Caco-2 (cell line): ENCODE measurements around the gene TOR2A. TPM values are rescaled to one million over a fixed set of nuclear protein-coding genes. Genes with fewer than 3 reads are reported as not detected.
A peak's percentile ranks its signal among the peaks of the same experiment; 100 is the strongest.

Experiments
- BruUV-seq: library from RNA; stranded (reverse); fragments of 400-500 nt; replicated peaks from 2 replicates; lab custom pipeline; 2021; lab: Mats Ljungman, UMichigan
- CTCF ChIA-PET: fragments of 300-600 bp; sonication (Branson Sonifier 250); formaldehyde crosslinking; loops from one replicate; lab custom pipeline; 2022; ENCODE audit warnings: antibody characterized with exemption; lab: Charles Lee
- POLR2A ChIA-PET: fragments of 300-600 bp; sonication (Branson Sonifier 250); formaldehyde crosslinking; loops from one replicate; lab custom pipeline; 2022; ENCODE audit warnings: antibody characterized with exemption; lab: Charles Lee
- DNase-seq, 2 experiments: peaks; one replicate each; pipeline versions ENCODE4 v3.0.0 to v3.0.0-alpha.2; 2020 to 2022
- H3K27me3 ChIP-seq: replicated peaks from 2 replicates; pipeline ENCODE4 v1.6.0; 2011; ENCODE audit warnings: low read length; ENCODE audit not compliant: control insufficient read depth, insufficient read depth
- H3K36me3 ChIP-seq: 2 replicates; pipeline ENCODE4 v1.5.1; 2011; ENCODE audit warnings: low read length; ENCODE audit not compliant: control insufficient read depth, insufficient read depth
- H3K4me1 ChIP-seq: fragments of 250-450 bp; sonication (Bioruptor Pico); 2 replicates; pipeline ENCODE4 v1.5.1; 2020; ENCODE audit warnings: mild to moderate bottlenecking
- H3K4me3 ChIP-seq: 2 replicates; pipeline ENCODE4 v1.5.1; 2011; ENCODE audit warnings: low read depth, mild to moderate bottlenecking, control low read depth, low read length
- H3K9me3 ChIP-seq: fragments of 250-450 bp; sonication (Bioruptor Pico); 2 replicates; pipeline ENCODE4 v1.5.1; 2020; ENCODE audit warnings: mild to moderate bottlenecking, moderate library complexity
- H3K27ac Mint-ChIP-seq: one replicate; pipeline ENCODE4 v1.8.0; 2022; ENCODE audit warnings: mixed read lengths; ENCODE audit not compliant: unreplicated experiment
- H3K27me3 Mint-ChIP-seq: one replicate; pipeline ENCODE4 v1.8.0; 2022; ENCODE audit warnings: mixed read lengths; ENCODE audit not compliant: insufficient read depth, unreplicated experiment
- H3K36me3 Mint-ChIP-seq: one replicate; pipeline ENCODE4 v1.8.0; 2022; ENCODE audit warnings: mild to moderate bottlenecking, mixed read lengths; ENCODE audit not compliant: insufficient read depth, unreplicated experiment
- H3K4me1 Mint-ChIP-seq: one replicate; pipeline ENCODE4 v1.8.0; 2022; ENCODE audit warnings: low read depth, mixed read lengths; ENCODE audit not compliant: unreplicated experiment
- H3K4me3 Mint-ChIP-seq: one replicate; pipeline ENCODE4 v1.8.0; 2022; ENCODE audit warnings: mild to moderate bottlenecking, moderate library complexity, mixed read lengths; ENCODE audit not compliant: unreplicated experiment
- H3K9me3 Mint-ChIP-seq: one replicate; pipeline ENCODE4 v1.8.0; 2022; ENCODE audit warnings: mixed read lengths; ENCODE audit not compliant: unreplicated experiment
- CTCF ChIP-seq, 2 experiments: fragments of 200-600 bp in 1 of 2; IDR thresholded peaks; 1 replicate in 1 of 2; 2 replicates in 1 of 2; pipeline versions ENCODE4 v1.5.1 to v1.8.0; 2011 to 2022; ENCODE audit warnings: antibody characterized with exemption in 1 of 2, control low read depth in 1 of 2, inconsistent platforms in 1 of 2, low read depth in 1 of 2, low read length in 1 of 2, mild to moderate bottlenecking in 1 of 2, moderate library complexity in 1 of 2; ENCODE audit not compliant: insufficient read depth in 1 of 2, severe bottlenecking in 1 of 2, unreplicated experiment in 1 of 2
- intact Hi-C: fragments of 100-400 bp; cut with micrococcal nuclease; formaldehyde crosslinking; loops from one replicate; pipeline ENCODE4 v1.10.0; 2022; ENCODE audit not compliant: unreplicated experiment
- total RNA-seq: library from RNA; stranded (reverse); gene quantifications from 2 replicates; pipeline ENCODE4 v1.2.3, GENCODE V29; 2022

TOR2A gene
- total RNA-seq, 1 experiment from 2014 or later = 12.9 TPM

DNA sequence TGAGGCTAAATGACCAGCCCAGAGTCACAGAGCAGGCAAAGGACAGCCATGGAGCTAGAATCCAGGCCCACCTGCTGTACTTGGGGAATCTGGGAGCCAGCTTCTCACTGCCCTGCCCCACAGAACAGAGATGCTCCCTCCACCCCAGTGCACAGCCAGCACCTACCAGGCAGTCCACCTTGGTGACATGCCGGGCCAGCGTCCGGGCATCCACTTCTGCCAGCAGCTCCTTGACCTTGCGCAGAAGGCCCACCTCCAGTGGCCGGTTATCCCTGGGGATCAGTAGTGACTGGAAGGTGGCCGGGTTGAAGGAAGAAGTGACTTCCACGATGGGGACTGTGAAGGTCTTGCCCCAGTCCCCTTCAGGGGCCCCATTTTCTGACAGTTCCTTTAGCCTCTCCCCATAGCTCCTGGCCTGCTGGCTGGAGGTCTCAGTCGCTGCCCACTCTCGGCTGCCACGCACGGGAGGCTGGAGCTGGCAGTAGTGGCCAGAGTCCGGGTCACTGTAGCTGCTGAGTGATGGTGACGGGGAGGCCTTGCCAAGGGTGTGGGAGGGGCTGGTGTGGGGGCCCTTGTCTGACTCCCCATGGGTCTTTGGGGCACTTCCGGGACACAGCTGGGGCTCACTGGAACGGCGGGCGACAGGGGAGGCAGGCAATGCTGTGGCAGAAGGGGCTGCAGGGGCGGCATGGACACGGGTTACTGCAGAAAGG is 9.5 kb upstream of the TOR2A start:
- Histone ChIP-seq H3K4me3 (no peak overlapping the region), H3K4me1 (no peaks in the 10 kb centered on the region), H3K27me3 (no peaks in the 10 kb centered on the region; the same call in 1 of the 2 replicates), H3K36me3 (no peaks in the 10 kb centered on the region), H3K9me3 (no peaks in the 10 kb centered on the region)
- intact Hi-C loops = no loop called here
- no peak for DNase-seq
- Mint-ChIP-seq H3K4me3 (no peak overlapping the region), H3K9me3 (no peaks in the 10 kb centered on the region), H3K27me3 (peaks cover 9% of the 10 kb centered on the region), H3K4me1 (no peaks in the 10 kb centered on the region), H3K27ac (no peak overlapping the region), H3K36me3 (no peaks in the 10 kb centered on the region)
- POLR2A ChIA-PET = no interaction called here
- no peak for TF ChIP-seq CTCF (IDR thresholded peaks at IDR 0.05; ENCODE audit: insufficient read depth in 1 of 2, low read depth in 1 of 2, low read length in 1 of 2, severe bottlenecking in 1 of 2, unreplicated experiment in 1 of 2)
- CTCF ChIA-PET = interaction anchor here (0.6 to 2.7 kb wide), 3 partner anchors 10 to 118 kb away, joined by 3 to 10 read pairs (median 6); partner anchors contain the start of gene TOR2A
- BruUV-seq = no TSS peak

- CTCF ChIA-PET = interaction anchor here (0.6 kb wide), 1 partner anchor 59 kb away, joined by 3 read pairs; no protein-coding TSS in a partner anchor
- POLR2A ChIA-PET = no interaction called here
- H3K27ac Mint-ChIP-seq = peak overlapping the region; percentile 32
- no peaks in the 10 kb centered on the region for H3K36me3 Mint-ChIP-seq
- H3K9me3 ChIP-seq = no peaks in the 10 kb centered on the region
- H3K9me3 Mint-ChIP-seq = no peaks in the 10 kb centered on the region
- no peak overlapping the region for H3K4me3 ChIP-seq
- no TSS peak for BruUV-seq
- peaks cover 9% of the 10 kb centered on the region for H3K27me3 Mint-ChIP-seq
- no peaks in the 10 kb centered on the region for H3K4me1 ChIP-seq
- H3K27me3 ChIP-seq = no peaks in the 10 kb centered on the region; the same call in 1 of the 2 replicates
- TF ChIP-seq CTCF (IDR thresholded peaks at IDR 0.05; ENCODE audit: insufficient read depth in 1 of 2, low read depth in 1 of 2, low read length in 1 of 2, severe bottlenecking in 1 of 2, unreplicated experiment in 1 of 2) = no peak
- H3K36me3 ChIP-seq = no peaks in the 10 kb centered on the region
- peak overlapping the region; percentile 53 for H3K4me3 Mint-ChIP-seq
- intact Hi-C loops = no loop called here
- DNase-seq = peak; percentile 51 to 77
- H3K4me1 Mint-ChIP-seq = no peaks in the 10 kb centered on the region
Measured at GRCh38 chr9:127742435-127743088, 7.5 kb upstream of the TOR2A start.

DNA sequence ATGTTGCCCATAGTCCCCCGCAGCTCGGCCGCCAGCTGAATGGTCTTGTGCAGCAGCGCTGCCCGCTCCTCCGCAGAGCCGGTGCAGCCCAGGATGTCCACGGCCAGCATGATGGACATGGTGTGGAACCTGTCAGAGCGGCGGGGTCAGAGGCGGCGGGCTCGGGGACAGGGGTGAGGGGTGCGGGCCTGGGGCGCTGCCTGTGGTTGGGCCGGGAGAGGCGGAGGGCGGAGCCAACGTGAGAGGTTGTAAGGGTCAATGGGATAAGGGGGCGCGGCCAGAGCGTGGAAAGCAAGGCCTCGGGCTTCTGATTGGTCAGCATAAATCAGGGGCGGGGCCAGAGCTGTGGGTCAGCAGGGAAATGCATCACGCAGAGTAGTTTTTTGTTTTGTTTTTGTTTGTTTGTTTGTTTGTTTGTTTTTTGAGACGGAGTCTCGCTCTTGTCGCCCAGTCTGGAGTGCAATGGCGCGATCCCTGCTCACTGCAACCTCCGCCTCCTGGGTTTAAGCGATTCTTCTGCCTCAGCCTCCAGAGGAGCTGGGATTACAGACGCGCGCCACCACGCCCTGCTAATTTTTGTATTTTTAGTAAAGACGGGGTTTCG is 6.8 kb upstream of the TOR2A start:
- no peak overlapping the region for H3K4me3 ChIP-seq
- Mint-ChIP-seq H3K9me3 (no peaks in the 10 kb centered on the region), H3K4me1 (no peaks in the 10 kb centered on the region), H3K27me3 (peaks cover 6% of the 10 kb centered on the region), H3K36me3 (no peaks in the 10 kb centered on the region), H3K4me3 (peak overlapping the region; percentile 53), H3K27ac (peak overlapping the region; percentile 32)
- no peaks in the 10 kb centered on the region for H3K9me3 ChIP-seq
- intact Hi-C loops = no loop called here
- no TSS peak for BruUV-seq
- no peaks in the 10 kb centered on the region for H3K4me1 ChIP-seq
- H3K36me3 ChIP-seq = no peaks in the 10 kb centered on the region
- ChIA-PET POLR2A (no interaction called here), CTCF (interaction anchor here (0.6 kb wide), 1 partner anchor 59 kb away, joined by 3 read pairs; no protein-coding TSS in a partner anchor)
- peak; percentile 43 to 78 for DNase-seq
- no peak for TF ChIP-seq CTCF (IDR thresholded peaks at IDR 0.05; ENCODE audit: insufficient read depth in 1 of 2, low read depth in 1 of 2, low read length in 1 of 2, severe bottlenecking in 1 of 2, unreplicated experiment in 1 of 2)
- H3K27me3 ChIP-seq = no peaks in the 10 kb centered on the region; the same call in 1 of the 2 replicates
